HG03159 (cell line): ENCODE data around the gene SPART.
"Not testable (repeated sequence)": the region's sequence is repeated elsewhere in the genome, so short reads cannot be mapped to it uniquely, and the experiment has no call there.

ENCODE experiments used
- ATAC-seq: cut with Tn5 transposase; IDR thresholded peaks from one replicate; pipeline ENCODE4 v1.9.1; 2021; ENCODE audit warnings: mild to moderate bottlenecking, moderate library complexity; ENCODE audit not compliant: unreplicated experiment

SPART gene

DNA sequence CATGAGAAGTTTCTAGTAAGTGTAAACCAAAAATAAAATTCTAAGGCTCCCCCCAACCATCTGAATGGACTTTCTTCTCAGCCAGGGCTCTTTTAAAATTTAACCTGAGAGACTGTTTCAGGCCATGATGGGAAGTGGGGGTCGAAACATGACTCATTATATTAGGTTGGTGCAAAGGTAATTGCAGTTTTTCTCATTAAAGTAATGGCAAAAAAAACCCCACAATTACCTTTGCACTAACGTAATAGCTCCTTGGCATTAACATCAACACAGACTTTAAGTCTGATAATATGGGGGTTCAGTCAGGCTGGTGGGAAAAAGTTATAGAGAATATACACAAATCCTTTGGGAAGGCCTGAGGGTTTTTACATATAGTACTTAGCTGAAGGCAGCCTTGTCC lies 9.4 kb upstream of the SPART start:
- ATAC-seq: no peak

DNA sequence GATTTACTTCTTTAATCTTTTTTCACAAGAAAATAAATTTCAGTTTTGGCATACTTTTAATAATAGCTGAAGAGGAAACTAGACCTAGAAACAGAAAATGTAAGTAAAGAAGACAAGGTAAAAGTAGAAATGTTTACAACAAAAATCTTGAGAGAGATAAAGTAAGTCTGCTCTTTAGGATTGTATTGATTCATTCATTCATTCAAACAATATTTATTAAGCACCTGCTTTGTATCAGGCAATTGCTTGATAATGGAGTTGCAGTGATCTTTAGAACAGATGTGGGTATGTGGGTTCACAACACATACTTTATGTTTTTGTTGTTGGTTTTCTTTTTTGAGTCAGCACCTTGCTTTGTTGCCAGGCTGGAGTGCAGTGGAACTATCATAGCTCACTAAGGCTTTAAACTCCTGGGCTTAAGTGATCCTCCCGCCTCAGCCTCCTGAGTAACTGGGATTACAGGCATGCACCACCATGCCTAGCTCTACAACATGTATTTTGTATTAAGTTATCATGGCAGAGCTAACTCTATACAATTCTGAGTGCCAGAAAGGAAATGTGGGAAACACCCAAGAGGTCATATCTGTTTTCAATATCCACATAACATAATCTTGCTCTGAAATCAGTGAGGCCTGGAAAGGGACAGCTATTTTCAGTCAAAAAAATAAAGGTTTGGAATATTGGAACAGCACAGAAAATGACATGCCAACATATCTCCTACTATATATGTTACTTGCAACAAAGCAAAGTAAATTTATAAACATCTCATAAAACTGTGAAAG lies 8.8 kb upstream of the SPART start:
- no peak for ATAC-seq

DNA sequence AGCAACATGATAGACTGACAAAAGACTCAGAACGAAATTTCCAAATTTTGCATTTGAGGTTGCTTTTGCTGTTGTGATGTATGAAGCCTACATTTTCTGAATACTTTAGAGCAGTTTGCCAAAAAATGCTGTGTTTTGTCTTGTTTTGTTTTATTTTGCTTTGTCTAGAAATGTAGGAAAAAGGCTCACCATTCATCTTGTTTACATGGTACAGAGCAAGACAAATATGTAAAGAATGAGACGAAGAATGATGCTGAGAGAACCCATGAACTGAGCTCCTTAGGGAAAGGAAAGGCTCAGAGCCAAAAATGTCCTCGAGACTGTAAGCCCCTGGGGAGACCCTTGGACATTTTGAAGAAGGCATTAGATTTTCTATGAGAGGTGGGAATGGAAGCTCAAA lies 6.8 kb upstream of the SPART start:
- no peak for ATAC-seq

DNA sequence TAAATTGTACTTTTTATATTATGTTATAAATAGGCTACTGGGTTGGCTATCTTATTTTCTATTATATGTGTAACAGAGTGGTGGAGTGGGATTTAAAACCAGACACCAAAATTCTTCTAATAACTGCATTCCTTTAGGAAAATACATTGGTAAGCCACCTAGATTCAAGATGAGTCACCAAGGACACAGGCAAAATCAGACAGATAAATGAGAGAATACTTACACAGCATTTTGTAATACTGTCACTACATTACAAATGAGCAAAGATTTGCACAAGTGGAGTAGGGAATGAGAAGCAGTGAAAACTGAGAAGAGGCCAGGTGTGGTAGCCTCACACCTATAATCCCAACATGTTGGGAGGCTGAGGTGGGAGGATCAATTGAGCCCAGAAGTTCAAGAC lies 6.2 kb upstream of the SPART start:
- ATAC-seq: no peak

DNA sequence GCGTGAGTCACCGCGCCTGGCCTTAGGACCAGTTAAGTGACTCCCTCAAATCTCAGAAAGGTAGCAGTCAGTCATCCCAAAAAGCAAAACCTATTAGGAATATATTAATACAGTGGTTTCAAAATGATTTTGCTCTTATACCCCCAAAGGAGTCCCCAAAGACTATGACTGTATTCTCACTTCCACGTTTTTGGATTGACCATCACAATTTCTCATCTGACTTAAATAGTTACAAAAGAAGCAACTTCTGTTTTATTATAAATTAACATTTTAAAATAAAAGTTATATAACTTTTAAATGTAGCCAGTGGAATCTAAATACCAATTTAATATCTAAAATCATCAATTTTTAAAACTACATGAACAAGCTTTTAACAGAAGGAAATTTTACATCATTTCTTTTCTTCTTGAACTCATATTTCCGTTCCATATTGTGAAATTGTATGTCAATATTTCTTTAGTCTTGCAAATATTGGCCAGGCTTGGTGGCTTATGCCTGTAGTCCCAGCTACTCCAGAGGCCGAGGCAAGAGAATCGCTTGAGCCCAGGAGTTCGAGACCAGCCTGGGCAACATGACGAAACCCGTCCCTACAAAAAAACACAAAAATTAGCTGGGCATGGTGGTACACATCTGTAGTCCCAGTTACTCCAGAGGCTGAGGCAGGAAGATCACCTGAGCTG lies 1.5 kb upstream of the SPART start:
- ATAC-seq: no peak

DNA sequence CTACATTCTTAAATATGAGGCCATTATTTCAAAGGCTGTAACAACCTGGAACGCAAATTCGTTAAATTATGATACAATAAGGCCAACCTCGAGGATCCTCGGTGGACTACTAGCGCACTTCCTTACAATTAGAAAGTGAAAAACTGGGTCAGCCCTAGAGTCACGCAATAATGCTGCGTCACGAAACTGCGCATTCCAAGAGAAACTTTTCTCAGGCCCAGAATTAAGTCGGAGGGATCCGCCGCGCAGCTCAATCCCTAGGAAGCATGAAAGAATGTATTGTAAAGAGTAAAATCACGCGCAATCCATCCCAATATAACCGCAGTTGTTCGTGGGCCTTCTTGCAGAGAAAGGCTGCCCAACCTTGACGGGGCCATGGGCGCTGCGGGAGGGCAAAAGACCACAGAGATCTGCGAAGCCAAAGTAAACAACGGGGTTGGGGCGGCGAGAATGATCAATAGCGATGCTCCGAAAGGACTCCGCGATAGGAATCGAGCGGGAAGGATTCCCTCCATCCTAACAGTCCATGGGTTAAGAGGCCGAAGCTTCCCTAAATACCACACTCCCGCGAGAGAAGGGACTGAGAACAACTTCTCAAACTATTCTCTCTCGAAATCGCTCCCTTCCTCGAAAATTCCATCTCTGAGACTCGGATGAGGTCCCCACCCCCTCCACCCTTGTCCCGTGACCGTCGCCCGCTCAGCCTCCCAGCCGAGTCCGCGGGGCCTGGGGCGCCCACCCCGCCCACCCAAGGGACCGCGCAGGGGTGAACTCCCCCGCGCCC lies 564 bp downstream of the SPART start:
- peak; percentile 31 for ATAC-seq

DNA sequence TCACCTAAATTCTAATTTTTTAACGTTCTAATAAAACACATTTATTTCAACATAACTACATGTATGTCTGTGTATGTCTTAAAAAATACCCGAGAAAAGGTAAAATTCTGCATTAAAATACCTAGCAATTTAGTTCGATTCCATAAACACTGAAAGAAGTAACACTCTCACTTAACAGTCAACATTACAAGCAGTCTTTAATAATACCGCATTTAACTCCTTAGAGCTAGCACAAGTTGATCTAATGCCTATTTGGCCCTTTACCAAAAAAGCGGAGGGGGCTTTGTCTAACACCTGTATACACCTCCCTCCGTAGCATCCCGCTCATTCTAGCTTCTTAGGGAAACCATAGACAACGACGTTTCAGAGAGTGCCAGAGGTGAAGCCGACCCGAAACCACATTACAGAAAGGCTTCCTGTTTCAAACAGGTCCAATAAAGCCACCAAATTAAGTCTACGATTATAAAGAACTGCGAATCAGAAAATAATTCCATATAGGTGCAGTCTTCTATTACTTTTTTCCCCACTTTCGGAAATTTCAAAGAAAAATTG lies 1.2 kb downstream of the SPART start:
- peak; percentile 33 for ATAC-seq

DNA sequence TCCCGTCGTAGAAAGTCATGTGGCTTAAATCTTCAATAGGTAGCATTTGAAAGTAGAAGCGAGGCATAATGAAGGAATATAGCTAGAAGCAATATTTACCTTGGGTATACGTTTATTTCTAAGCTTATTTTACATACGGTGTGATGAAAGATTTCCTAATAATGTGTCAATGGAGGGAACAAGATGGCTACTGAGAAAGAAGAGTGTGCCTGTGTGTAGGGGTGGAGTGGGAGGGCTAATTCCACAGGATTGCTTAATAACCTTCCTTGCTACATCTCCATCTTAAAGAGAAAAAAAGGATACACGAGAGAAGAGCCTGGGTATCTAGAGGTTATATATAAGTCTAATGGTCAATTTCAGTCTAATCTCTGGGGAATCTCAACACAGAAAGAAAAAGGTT lies 2.0 kb downstream of the SPART start:
- ATAC-seq: no peak

DNA sequence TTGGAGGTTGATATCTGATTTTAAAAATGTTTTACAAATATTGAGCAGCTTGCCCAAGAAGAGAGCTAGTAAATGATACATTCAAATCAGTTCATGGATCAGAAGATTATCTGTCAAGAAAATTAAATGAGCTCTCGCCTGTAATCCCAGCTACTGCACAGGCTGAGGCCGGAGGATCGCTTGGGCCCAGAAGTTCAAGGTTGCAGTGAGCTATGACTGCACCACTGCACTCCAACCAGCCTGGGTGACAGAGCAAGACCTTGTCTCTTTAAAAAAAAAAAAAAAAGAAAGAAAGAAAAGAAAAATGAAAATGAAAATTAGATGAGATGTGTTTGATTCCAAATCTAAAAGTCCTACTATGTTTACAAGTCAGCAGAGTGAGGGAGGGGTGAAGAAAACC lies 2.4 kb downstream of the SPART start:
- no peak for ATAC-seq

DNA sequence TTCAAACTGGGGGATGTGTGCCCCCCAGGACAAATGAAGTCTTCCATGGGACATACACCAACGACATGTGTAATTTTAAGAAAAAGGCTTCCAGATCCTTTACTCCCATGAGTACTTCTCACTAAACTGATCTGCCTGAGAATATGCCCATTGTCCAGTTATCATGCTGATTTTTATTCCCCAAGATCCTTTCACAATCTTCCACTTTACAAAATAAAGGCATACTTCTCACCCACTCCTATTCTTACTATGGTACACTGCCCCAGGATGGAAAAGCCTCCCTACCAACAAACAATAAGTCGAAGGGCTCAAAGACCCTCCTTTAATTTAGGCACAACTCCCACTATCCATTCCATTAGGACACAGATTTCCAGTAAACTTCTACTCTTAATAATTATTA lies 3.5 kb downstream of the SPART start:
- ATAC-seq: no peak

DNA sequence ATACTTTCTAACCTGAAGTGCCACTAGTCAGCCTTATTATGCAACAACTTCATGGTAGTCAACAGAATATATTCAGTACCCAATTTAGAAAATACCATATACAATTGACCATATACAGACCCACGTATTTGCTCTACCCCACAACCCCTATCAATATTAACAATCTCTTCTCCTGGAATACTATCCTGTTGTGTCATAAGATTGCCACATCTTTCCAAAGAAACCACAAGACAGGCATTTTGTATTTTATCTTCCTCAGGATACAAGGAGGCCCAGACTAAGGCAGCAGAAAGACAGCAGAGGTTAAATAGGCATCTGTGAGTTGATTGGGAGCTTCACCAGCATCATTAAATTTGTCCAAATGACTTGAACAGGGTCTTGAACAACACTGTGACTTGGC lies 4.5 kb downstream of the SPART start:
- ATAC-seq: no peak

DNA sequence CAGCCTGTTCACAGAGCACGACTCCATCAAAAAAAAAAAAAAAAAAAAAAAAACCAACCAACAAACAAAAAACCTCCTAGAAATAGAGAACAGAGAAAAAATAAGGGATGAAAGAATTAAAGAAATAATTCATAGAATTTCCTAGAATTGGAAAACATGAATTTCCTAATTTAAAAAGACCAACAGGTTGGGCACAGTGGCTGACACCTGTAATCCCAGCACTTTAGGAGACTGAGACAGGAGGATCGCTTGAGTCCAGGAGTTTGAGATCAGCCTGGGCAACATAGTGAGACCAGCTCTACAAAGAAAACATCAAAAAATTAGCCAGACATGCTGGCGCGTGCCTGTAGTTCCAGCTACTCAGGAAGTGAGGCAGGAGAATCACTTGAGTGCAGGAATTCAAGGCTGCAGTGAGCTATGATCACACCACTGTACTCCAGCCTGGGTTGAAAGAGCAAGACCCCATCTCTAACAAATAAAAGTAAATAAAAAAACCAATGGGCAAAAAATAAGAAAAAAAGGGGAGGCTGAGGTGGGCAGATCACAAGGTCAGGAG lies 6.5 kb downstream of the SPART start:
- no peak for ATAC-seq

DNA sequence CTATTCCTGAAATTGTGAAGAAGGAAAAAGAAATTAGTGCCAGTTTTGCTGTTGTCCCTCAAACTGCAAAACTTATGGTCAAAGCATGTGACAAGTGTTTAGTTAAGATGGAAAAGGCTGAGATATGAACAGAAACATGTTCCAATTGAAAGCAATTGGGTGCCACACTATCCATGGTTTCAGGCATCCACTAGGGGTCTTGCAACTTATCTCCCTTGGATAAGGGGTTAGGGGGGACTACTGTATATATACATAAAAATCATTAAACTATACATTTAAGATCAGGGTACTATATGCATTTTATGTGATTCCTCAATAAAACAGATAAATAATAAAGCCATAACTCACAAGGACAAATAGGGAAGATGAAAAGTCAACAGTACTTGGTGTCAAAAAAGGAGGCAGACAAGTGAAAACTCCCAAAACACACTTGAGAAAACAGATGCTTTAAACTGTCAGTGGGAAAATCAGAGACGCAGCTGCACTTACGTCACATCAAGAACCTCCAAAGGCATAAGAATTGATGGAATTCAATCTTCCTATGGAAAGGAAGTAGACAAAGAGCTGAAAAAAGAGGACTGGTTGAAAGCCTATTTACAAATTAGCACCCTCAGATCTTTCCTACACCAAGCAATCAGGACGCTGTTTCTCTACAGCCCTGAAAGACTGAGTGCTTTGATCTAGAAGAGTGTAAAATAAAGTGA lies 8.1 kb downstream of the SPART start:
- no peak for ATAC-seq

DNA sequence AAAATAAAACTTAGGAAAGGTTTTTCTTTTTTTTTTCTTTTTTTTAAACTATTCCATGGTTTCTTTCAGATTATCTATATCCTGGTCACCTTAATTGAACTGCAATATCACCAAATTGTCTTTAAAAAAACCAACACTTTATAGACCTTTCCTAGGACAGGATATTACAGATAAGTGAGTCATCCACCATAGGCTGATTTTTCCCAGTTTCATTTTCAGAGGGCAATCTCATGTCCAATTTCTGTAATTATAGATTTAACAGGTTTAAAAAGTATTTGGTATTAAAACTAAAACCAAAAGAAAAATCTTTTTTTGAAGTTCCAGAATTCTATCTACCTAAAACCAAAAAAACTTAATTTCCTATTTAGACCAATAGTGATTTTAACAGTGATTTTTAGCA lies 13.2 kb downstream of the SPART start:
- ATAC-seq: no peak

DNA sequence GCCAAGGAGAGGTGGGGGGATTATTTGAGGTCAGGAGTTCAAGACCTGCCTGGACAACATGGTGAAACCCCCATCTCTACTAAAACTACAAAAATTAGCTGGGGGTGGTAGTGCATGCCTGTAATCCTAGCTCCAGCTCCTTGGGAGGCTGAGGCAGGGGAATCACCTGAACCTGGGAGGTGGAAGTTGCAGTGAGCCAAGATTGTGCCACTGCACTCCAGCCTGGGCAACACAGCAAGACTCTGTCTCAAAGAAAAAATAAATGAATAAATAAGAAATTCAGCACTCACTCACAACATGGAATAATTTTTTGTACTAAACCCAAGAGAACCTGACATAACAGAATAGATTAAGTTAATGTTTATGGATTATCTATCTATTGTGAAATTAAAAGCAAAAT lies 13.9 kb downstream of the SPART start:
- ATAC-seq: not testable (repeated sequence)

DNA sequence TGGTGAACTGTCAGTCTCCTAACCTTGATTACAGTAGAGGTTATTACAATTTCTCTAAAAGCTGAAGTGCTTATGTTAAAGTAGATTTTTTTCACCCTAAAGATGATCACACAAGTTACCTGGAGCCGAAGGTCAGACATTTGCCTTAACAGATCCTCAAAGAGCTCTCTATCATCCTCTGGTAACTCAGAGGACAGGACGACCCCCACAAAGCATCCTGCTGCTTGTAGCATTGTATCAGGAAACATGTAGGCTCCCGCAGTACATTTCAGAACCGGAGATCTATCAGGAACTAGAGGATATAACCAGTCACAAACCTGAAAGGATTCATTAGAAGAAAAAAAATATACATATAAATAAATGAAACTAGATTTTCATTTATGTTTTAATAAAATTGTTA lies 14.9 kb downstream of the SPART start:
- ATAC-seq: no peak

DNA sequence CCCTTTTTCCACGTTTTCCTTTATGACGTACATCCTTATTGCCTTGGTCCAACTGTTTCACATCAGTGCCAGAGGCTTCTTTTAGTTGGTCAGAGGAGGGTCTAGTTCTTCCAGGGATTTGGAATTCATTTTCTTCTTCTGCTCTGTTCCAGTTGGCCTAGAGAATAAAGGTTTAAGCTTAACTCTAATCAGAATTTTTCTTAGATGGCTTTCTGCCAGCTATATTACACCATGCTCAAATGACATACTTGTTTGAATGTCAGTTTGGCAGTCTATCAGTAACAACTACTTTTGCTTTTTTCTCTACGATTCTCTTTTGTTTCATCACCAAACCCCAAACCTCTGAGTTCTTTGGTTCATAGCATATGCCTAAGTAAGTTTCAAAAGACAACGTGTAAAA lies 16.8 kb downstream of the SPART start:
- no peak for ATAC-seq

DNA sequence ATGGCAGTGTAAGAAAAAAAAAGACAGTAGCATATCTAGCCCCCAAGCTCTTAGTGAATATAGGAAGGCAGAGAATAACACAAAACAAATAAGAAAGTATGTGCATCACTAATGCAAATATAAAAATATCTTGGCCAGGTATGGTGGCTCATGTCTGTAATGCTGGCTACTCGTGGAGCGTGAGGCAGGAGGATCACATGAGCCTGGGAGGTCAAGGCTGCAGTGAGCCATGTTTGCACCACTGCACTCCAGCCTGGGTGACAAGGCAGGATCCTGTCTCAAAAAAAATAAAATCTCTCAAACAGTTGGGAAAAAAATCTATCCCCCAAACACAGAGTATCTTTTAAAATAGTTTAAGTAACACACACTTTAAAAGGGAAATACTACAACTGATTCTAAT lies 17.4 kb downstream of the SPART start:
- no peak for ATAC-seq

DNA sequence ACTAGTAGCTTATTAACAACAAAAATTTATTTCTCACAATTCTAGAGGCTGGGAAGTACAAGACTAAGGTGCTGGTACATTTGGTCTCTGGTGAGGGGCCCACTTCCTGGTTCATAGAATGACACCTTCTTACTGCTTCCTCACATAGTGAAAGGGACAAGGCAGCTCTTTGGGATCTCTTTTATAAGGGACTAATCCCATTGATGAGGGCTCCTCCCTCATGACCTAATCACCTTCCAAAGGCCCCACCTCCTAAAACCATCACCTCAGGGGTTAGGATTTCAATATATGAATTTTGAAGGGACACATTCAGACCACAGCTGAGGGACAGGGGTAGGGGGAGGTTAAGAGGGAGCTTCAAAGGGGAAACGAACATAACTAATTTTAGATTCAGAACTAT lies 20.3 kb downstream of the SPART start:
- no peak for ATAC-seq

DNA sequence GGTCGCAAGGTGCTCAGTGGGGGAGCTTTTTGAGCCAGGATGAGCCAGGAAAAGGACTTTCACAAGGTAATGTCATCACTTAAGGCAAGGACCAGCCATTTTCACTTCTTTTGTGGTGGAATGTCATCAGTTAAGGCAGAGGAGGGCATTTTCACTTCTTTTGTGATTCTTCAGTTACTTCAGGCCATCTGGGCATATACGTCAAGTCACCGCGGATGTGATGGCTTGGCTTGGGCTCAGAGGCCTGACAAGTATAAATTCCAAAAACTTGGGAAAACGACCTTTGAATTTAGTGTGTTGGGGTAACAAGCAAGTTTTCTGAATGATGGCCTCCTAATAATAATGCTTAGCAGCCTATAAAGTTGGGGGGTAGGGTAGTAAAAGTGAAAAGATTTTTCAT lies 21.3 kb downstream of the SPART start:
- ATAC-seq: not testable (repeated sequence)
